Vagina (tissue), 2 donors: Measurements from ENCODE around the gene PTGR3.

Experiments
- POLR2A ChIP-seq, 2 donors: fragments of 450-650 bp; IDR thresholded peaks; one replicate each; pipeline ENCODE4 v1.6.1; 2017; ENCODE audit warnings: antibody characterized with exemption in 2 of 2, mild to moderate bottlenecking in 2 of 2, moderate library complexity in 2 of 2
- POLR2AphosphoS5 ChIP-seq, 2 donors: sonication (generic); formaldehyde crosslinking; IDR thresholded peaks; one replicate each; pipeline ENCODE4 v1.9.0; 2017; ENCODE audit warnings: antibody characterized with exemption in 2 of 2, mild to moderate bottlenecking in 2 of 2, low read depth in 1 of 2; ENCODE audit not compliant: insufficient read depth in 1 of 2
- TF ChIP-seq, protein P1 (sequence below), 3 experiments: fragments of 450-650 bp in 2 of 3; fragments of 200-600 bp in 1 of 3; sonication (generic) in 1 of 3; IDR thresholded peaks; one replicate each; pipeline ENCODE4 v1.5.1; 2017 to 2019; ENCODE audit warnings: antibody characterized with exemption in 3 of 3, mild to moderate bottlenecking in 2 of 3, moderate library complexity in 2 of 3

DNA sequence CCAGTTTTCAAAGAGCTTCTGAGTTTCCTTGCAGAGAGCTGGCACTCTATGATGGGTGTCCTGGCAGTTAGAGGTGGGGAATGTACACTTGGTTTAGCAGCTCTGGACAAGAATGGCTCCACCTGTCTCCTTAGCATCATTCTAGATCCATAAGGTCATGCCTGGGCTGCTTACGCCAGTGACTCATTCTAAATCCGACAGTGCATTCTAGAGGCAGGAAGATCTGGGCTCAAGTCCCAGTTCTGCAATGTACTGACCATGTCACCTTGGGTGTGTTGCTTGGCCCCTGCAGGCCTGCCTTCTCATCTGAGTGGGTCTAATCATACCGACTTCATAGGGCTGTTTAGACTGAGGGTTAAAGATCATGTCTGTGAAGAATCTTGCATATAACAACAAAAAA is 46.5 kb downstream of the PTGR3 start:
- TF ChIP-seq, protein P1, sequence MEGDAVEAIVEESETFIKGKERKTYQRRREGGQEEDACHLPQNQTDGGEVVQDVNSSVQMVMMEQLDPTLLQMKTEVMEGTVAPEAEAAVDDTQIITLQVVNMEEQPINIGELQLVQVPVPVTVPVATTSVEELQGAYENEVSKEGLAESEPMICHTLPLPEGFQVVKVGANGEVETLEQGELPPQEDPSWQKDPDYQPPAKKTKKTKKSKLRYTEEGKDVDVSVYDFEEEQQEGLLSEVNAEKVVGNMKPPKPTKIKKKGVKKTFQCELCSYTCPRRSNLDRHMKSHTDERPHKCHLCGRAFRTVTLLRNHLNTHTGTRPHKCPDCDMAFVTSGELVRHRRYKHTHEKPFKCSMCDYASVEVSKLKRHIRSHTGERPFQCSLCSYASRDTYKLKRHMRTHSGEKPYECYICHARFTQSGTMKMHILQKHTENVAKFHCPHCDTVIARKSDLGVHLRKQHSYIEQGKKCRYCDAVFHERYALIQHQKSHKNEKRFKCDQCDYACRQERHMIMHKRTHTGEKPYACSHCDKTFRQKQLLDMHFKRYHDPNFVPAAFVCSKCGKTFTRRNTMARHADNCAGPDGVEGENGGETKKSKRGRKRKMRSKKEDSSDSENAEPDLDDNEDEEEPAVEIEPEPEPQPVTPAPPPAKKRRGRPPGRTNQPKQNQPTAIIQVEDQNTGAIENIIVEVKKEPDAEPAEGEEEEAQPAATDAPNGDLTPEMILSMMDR (IDR thresholded peaks at IDR 0.05), result no peak
- TF ChIP-seq POLR2A (IDR thresholded peaks at IDR 0.05) (no peak), POLR2AphosphoS5 (IDR thresholded peaks at IDR 0.05; ENCODE audit: insufficient read depth in 1 of 2, low read depth in 1 of 2) (no peak)
